GM23338 (cell line): ENCODE data around the gene SRSF7. TPM values are rescaled to one million over a fixed set of nuclear protein-coding genes. Genes with fewer than 3 reads are reported as not detected.

Experiments
- ATAC-seq: fragments of 200-7000 bp; cut with Tn5 transposase; 3 replicates; pipeline ENCODE4 v1.9.1; 2020
- DNase-seq: peaks from one replicate; pipeline ENCODE4 v3.0.0-alpha.2; 2015; ENCODE audit warnings: low spot score
- H2AFZ ChIP-seq: fragments of 200-600 bp; sonication (generic); 2 replicates; pipeline ENCODE4 v1.8.0; 2016; ENCODE audit warnings: antibody characterized with exemption, mild to moderate bottlenecking, moderate library complexity
- H3F3A ChIP-seq: fragments of 200-600 bp; sonication (generic); replicated peaks from 2 replicates; pipeline ENCODE4 v1.8.0; 2017; ENCODE audit warnings: antibody characterized with exemption, mixed run types, low read depth
- H3K27ac ChIP-seq: fragments of 200-600 bp; sonication (generic); 2 replicates; pipeline ENCODE4 v1.6.1; 2016; ENCODE audit warnings: low read depth
- H3K27me3 ChIP-seq: fragments of 200-600 bp; sonication (generic); 2 replicates; pipeline ENCODE4 v1.8.0; 2016; ENCODE audit warnings: mild to moderate bottlenecking, mixed run types, moderate library complexity; ENCODE audit not compliant: insufficient read depth
- H3K36me3 ChIP-seq: fragments of 200-600 bp; sonication (generic); 2 replicates; pipeline ENCODE4 v1.8.0; 2016; ENCODE audit warnings: mild to moderate bottlenecking; ENCODE audit not compliant: insufficient read depth
- H3K4me1 ChIP-seq: fragments of 200-600 bp; sonication (generic); 2 replicates; pipeline ENCODE4 v1.8.0; 2016; ENCODE audit warnings: mild to moderate bottlenecking, moderate library complexity; ENCODE audit not compliant: insufficient read depth
- H3K4me2 ChIP-seq: fragments of 200-600 bp; sonication (generic); 2 replicates; pipeline ENCODE4 v1.7.1; 2017; ENCODE audit warnings: mixed run types
- H3K4me3 ChIP-seq: fragments of 200-600 bp; sonication (generic); 2 replicates; pipeline ENCODE4 v1.6.1; 2016; ENCODE audit warnings: mixed run types
- H3K79me2 ChIP-seq: fragments of 200-600 bp; sonication (generic); replicated peaks from 2 replicates; pipeline ENCODE4 v1.8.0; 2017; ENCODE audit warnings: mild to moderate bottlenecking; ENCODE audit not compliant: insufficient read depth
- H3K9me2 ChIP-seq: fragments of 200-600 bp; sonication (generic); 2 replicates; pipeline ENCODE4 v1.8.0; 2017; ENCODE audit not compliant: insufficient read depth
- H4K20me1 ChIP-seq: fragments of 200-600 bp; sonication (generic); replicated peaks from 2 replicates; pipeline ENCODE4 v1.8.0; 2017; ENCODE audit warnings: mild to moderate bottlenecking; ENCODE audit not compliant: insufficient read depth
- H3K27ac Mint-ChIP-seq: 2 replicates; pipeline ENCODE4 v1.8.0; 2020; ENCODE audit warnings: inconsistent platforms, mild to moderate bottlenecking, moderate library complexity, mixed read lengths
- H3K27me3 Mint-ChIP-seq: 3 replicates; pipeline ENCODE4 v1.8.0; 2022; ENCODE audit warnings: low read depth, mild to moderate bottlenecking, moderate library complexity, mixed read lengths, inconsistent platforms; ENCODE audit not compliant: insufficient read depth, poor library complexity
- H3K36me3 Mint-ChIP-seq: 3 replicates; pipeline ENCODE4 v1.8.0; 2021; ENCODE audit warnings: low read depth, mild to moderate bottlenecking, inconsistent platforms, moderate library complexity, mixed read lengths
- H3K4me1 Mint-ChIP-seq: 3 replicates; pipeline ENCODE4 v1.8.0; 2020; ENCODE audit warnings: mild to moderate bottlenecking, inconsistent platforms, mixed read lengths
- H3K4me3 Mint-ChIP-seq: 3 replicates; pipeline ENCODE4 v1.8.0; 2021; ENCODE audit warnings: moderate library complexity, mild to moderate bottlenecking, inconsistent platforms, mixed read lengths
- H3K9me3 Mint-ChIP-seq: 3 replicates; pipeline ENCODE4 v1.8.0; 2020; ENCODE audit warnings: moderate library complexity, mild to moderate bottlenecking, inconsistent platforms, mixed read lengths
- CREB1 ChIP-seq: fragments of 250-450 bp; sonication (Bioruptor Pico); IDR thresholded peaks from 2 replicates; pipeline ENCODE4 v1.5.0; 2020; ENCODE audit warnings: low read depth, mild to moderate bottlenecking, moderate library complexity
- CTCF ChIP-seq, 2 experiments: fragments of 200-600 bp in 1 of 2; sonication (generic) in 1 of 2; conservative IDR thresholded peaks; 2 replicates each; pipeline versions ENCODE4 v1.5.1 to v1.6.1; 2016 to 2017; ENCODE audit warnings: antibody characterized with exemption in 2 of 2, low read depth in 2 of 2, mild to moderate bottlenecking in 2 of 2, moderate library complexity in 1 of 2
- ETS1 ChIP-seq: IDR thresholded peaks from 2 replicates; pipeline ENCODE4 v1.6.1; 2016; ENCODE audit warnings: antibody characterized with exemption
- EZH2 ChIP-seq: fragments of 200-600 bp; sonication (generic); IDR thresholded peaks from one replicate; pipeline ENCODE4 v1.8.0; 2017; ENCODE audit warnings: antibody characterized with exemption, mild to moderate bottlenecking, low read depth; ENCODE audit not compliant: unreplicated experiment
- EZH2phosphoT487 ChIP-seq: fragments of 200-600 bp; sonication (generic); IDR thresholded peaks from one replicate; pipeline ENCODE4 v1.8.1; 2018; ENCODE audit warnings: antibody characterized with exemption; ENCODE audit not compliant: unreplicated experiment
- JUNB ChIP-seq: IDR thresholded peaks from one replicate; pipeline ENCODE4 v1.6.1; 2016; ENCODE audit warnings: antibody characterized with exemption; ENCODE audit not compliant: unreplicated experiment
- NANOG ChIP-seq: IDR thresholded peaks from 2 replicates; pipeline ENCODE4 v1.6.1; 2016; ENCODE audit warnings: antibody characterized with exemption, borderline replicate concordance
- POLR2AphosphoS5 ChIP-seq: IDR thresholded peaks from 2 replicates; pipeline ENCODE4 v1.6.1; 2016; ENCODE audit warnings: antibody characterized with exemption, low read depth
- STAT1 ChIP-seq: IDR thresholded peaks from one replicate; pipeline ENCODE4 v1.6.1; 2016; ENCODE audit warnings: antibody characterized with exemption; ENCODE audit not compliant: unreplicated experiment
- ZNF114 ChIP-seq: fragments of 250-450 bp; sonication (Bioruptor Pico); IDR thresholded peaks from 2 replicates; pipeline ENCODE4 v1.5.0; 2020; ENCODE audit warnings: mild to moderate bottlenecking, moderate library complexity
- ZNF331 ChIP-seq: fragments of 250-450 bp; sonication (Bioruptor Pico); IDR thresholded peaks from 2 replicates; pipeline ENCODE4 v1.5.0; 2020; ENCODE audit warnings: low read depth, mild to moderate bottlenecking, moderate library complexity
- ZNF462 ChIP-seq: fragments of 250-450 bp; sonication (Bioruptor Pico); IDR thresholded peaks from 2 replicates; pipeline ENCODE4 v1.5.0; 2020; ENCODE audit warnings: mild to moderate bottlenecking, moderate library complexity
- polyA plus RNA-seq: library from polyadenylated mRNA; unstranded; fragments of >200 nt; fragmentation: Nextera tagmentation; extraction: Ambion mirVana; gene quantifications from 2 replicates; pipeline ENCODE4 v1.2.1, GENCODE V29; 2016
- total RNA-seq: library from RNA; depleted of rRNA; stranded (reverse); fragments of >200 nt; shearing (Covaris generic); gene quantifications from 2 replicates; pipeline ENCODE4 v1.2.3, GENCODE V29; 2014
- TF ChIP-seq, protein P1 (sequence below): IDR thresholded peaks from one replicate; pipeline ENCODE4 v1.6.1; 2018; ENCODE audit warnings: antibody characterized with exemption; ENCODE audit not compliant: unreplicated experiment

The SRSF7 gene
- total and polyA plus RNA-seq, 2 experiments from 2014 or later, result 251 to 572 TPM

DNA sequence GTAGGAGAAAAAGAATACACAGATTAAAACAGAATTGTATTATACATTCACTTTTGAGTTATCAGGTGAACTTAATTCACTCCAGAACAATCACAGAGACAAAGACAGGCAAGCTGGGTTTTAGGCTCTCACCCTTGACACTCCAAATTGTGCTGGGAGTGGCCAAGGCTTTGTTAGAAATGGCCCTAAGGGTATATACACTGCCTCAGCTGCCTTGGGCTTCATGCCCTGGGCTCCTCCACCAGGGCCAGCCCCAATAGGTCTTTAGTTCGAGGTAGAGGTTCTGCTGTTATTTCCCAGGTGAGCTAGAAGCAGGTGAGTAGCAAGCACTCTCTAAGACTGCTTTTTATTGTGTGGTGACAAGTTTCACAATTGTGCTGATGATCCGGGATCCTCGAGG lies 46.8 kb upstream of the SRSF7 start:
- H3K36me3 Mint-ChIP-seq, result peaks cover 5% of the 10 kb centered on the region; the same call in 1 of the 3 replicates
- H3K4me3 Mint-ChIP-seq, result no peak overlapping the region
- no peaks in the 10 kb centered on the region for H3K27me3 Mint-ChIP-seq

More for the DNA sequence above, 46.8 kb upstream of the SRSF7 start:
- ATAC-seq (no peak), DNase-seq (no peak)
- TF ChIP-seq NANOG (no peak), STAT1 (no peak), ETS1 (no peak), CREB1 (CRISPR knock-in tag) (no peak), CTCF (conservative IDR thresholded peaks at IDR 0.05; ENCODE audit: low read depth in 2 of 2) (no peak), EZH2 (no peak), JUNB (no peak), POLR2AphosphoS5 (no peak), EZH2phosphoT487 (no peak), ZNF114 (CRISPR knock-in tag) (no peak), ZNF331 (CRISPR knock-in tag) (no peak), ZNF462 (CRISPR knock-in tag) (no peak)
- TF ChIP-seq, protein P1, sequence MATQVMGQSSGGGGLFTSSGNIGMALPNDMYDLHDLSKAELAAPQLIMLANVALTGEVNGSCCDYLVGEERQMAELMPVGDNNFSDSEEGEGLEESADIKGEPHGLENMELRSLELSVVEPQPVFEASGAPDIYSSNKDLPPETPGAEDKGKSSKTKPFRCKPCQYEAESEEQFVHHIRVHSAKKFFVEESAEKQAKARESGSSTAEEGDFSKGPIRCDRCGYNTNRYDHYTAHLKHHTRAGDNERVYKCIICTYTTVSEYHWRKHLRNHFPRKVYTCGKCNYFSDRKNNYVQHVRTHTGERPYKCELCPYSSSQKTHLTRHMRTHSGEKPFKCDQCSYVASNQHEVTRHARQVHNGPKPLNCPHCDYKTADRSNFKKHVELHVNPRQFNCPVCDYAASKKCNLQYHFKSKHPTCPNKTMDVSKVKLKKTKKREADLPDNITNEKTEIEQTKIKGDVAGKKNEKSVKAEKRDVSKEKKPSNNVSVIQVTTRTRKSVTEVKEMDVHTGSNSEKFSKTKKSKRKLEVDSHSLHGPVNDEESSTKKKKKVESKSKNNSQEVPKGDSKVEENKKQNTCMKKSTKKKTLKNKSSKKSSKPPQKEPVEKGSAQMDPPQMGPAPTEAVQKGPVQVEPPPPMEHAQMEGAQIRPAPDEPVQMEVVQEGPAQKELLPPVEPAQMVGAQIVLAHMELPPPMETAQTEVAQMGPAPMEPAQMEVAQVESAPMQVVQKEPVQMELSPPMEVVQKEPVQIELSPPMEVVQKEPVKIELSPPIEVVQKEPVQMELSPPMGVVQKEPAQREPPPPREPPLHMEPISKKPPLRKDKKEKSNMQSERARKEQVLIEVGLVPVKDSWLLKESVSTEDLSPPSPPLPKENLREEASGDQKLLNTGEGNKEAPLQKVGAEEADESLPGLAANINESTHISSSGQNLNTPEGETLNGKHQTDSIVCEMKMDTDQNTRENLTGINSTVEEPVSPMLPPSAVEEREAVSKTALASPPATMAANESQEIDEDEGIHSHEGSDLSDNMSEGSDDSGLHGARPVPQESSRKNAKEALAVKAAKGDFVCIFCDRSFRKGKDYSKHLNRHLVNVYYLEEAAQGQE, result no peak
- H2AFZ ChIP-seq, result no peak overlapping the region
- no peaks in the 10 kb centered on the region for H3K27me3 ChIP-seq
- H3F3A ChIP-seq, result no peaks in the 10 kb centered on the region
- H3K36me3 ChIP-seq, result no peaks in the 10 kb centered on the region
- H3K9me2 ChIP-seq, result no peaks in the 10 kb centered on the region
- Mint-ChIP-seq H3K9me3 (no peaks in the 10 kb centered on the region), H3K27ac (no peak overlapping the region), H3K4me1 (no peaks in the 10 kb centered on the region)
- H3K79me2 ChIP-seq, result no peaks in the 10 kb centered on the region
- H3K4me1 ChIP-seq, result no peaks in the 10 kb centered on the region
- no peak overlapping the region for H3K4me3 ChIP-seq
- no peaks in the 10 kb centered on the region for H4K20me1 ChIP-seq
- no peak overlapping the region for H3K4me2 ChIP-seq
- no peak overlapping the region for H3K27ac ChIP-seq
